Epithelial cell of proximal tubule (primary cell): ENCODE measurements around the gene EYA2. TPM values are rescaled to one million over a fixed set of nuclear protein-coding genes. Genes with fewer than 3 reads are reported as not detected.

Experiments
- DNase-seq: peaks from one replicate; pipeline ENCODE4 v3.0.0-alpha.2; 2011; ENCODE audit warnings: low read depth
- H3K4me3 ChIP-seq: 2 replicates; pipeline ENCODE4 v1.5.1; 2011; ENCODE audit warnings: low read depth, mild to moderate bottlenecking, low read length
- CTCF ChIP-seq: conservative IDR thresholded peaks from 2 replicates; pipeline ENCODE4 v1.5.1; 2012; ENCODE audit warnings: low read depth, mild to moderate bottlenecking, low read length
- total RNA-seq: library from RNA; depleted of rRNA; stranded (reverse); fragments of >200 nt; gene quantifications from 2 replicates; pipeline ENCODE4 v1.2.3, GENCODE V29; 2015

The EYA2 gene
- total RNA-seq, 1 donor from 2014 or later, result not detected

- no peak for DNase-seq
- no peak for TF ChIP-seq CTCF
- no peak overlapping the region for H3K4me3 ChIP-seq
Observed at GRCh38 chr20:46903256-46903655, 8.6 kb downstream of the EYA2 start.

- H3K4me3 ChIP-seq, result no peak overlapping the region
- DNase-seq, result no peak
- no peak for TF ChIP-seq CTCF
Observed at GRCh38 chr20:46903937-46904336, 9.3 kb downstream of the EYA2 start.

GRCh38 chr20:46905364-46906125 is 10.9 kb downstream of the EYA2 start:
- TF ChIP-seq CTCF, result no peak
- DNase-seq, result no peak
- no peak overlapping the region for H3K4me3 ChIP-seq

- TF ChIP-seq CTCF, result no peak
- no peak overlapping the region for H3K4me3 ChIP-seq
- no peak for DNase-seq
Observed at GRCh38 chr20:46913329-46914044, 18.8 kb downstream of the EYA2 start.

GRCh38 chr20:46914789-46915379 is 20.2 kb downstream of the EYA2 start:
- no peak overlapping the region for H3K4me3 ChIP-seq
- no peak for DNase-seq
- TF ChIP-seq CTCF, result no peak

- TF ChIP-seq CTCF, result no peak
Observed at GRCh38 chr20:46915575-46916257, 21.1 kb downstream of the EYA2 start.

More at GRCh38 chr20:46915575-46916257, 21.1 kb downstream of the EYA2 start:
- no peak for DNase-seq
- H3K4me3 ChIP-seq, result no peak overlapping the region
